ENCODE measurements around the gene GIMAP8.

DNA sequence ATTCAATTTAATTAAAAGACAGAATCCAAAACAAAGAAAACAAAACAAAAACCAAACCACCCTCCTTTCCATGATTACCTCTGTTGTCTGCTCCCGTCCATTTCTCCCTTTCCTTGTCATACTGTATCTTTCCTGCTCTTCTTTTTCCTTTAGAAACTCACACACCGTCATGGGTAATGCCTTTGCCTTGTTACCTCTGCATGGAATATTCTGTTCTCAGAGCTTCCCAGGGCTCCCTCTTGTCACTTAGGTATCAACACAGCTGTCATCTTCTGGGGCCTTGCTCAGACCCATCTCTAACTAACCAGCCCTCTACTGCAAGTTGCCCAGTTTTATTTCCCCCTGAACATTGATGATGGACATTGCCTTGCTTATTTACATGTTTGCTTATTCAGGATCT, 30.2 kb upstream of the GIMAP8 start:
- TF ChIP-seq, protein P1, sequence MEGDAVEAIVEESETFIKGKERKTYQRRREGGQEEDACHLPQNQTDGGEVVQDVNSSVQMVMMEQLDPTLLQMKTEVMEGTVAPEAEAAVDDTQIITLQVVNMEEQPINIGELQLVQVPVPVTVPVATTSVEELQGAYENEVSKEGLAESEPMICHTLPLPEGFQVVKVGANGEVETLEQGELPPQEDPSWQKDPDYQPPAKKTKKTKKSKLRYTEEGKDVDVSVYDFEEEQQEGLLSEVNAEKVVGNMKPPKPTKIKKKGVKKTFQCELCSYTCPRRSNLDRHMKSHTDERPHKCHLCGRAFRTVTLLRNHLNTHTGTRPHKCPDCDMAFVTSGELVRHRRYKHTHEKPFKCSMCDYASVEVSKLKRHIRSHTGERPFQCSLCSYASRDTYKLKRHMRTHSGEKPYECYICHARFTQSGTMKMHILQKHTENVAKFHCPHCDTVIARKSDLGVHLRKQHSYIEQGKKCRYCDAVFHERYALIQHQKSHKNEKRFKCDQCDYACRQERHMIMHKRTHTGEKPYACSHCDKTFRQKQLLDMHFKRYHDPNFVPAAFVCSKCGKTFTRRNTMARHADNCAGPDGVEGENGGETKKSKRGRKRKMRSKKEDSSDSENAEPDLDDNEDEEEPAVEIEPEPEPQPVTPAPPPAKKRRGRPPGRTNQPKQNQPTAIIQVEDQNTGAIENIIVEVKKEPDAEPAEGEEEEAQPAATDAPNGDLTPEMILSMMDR (IDR thresholded peaks at IDR 0.05): no peak
- no peak for TF ChIP-seq POLR2A (IDR thresholded peaks at IDR 0.05)

Measured in heart left ventricle (tissue), 13 donors.